ENCODE data around the gene MGA.

- no peak for TF ChIP-seq CTCF (IDR thresholded peaks at IDR 0.05)
- TF ChIP-seq POLR2AphosphoS5 (IDR thresholded peaks at IDR 0.05) = no peak
- no peak for TF ChIP-seq EP300 (IDR thresholded peaks at IDR 0.05)
Measured at GRCh38 chr15:41813426-41813825, 153.2 kb downstream of the MGA start.

Measured in upper lobe of left lung (tissue), 4 donors.